Mesenchymal stem cell (in vitro differentiated cells and primary cell): ENCODE measurements around the gene RMND1.

Experiments used
- DNase-seq: peaks from one replicate; pipeline ENCODE4 v3.0.0-alpha.2; 2013
- H2AFZ ChIP-seq: one replicate; pipeline ENCODE4 v1.6.1; 2013; ENCODE audit warnings: low read depth, mild to moderate bottlenecking, control low read depth, inconsistent platforms, low read length, moderate library complexity
- H2AK5ac ChIP-seq: 2 replicates; pipeline ENCODE4 v1.6.1; 2013; ENCODE audit warnings: low read length, moderate library complexity, mild to moderate bottlenecking, inconsistent platforms; ENCODE audit not compliant: severe bottlenecking
- H2BK120ac ChIP-seq: one replicate; pipeline ENCODE4 v1.6.1; 2013; ENCODE audit warnings: low read depth, mild to moderate bottlenecking, inconsistent platforms, low read length, moderate library complexity
- H2BK12ac ChIP-seq, 2 experiments: one replicate each; pipeline ENCODE4 v1.6.1; 2013; ENCODE audit warnings: inconsistent platforms in 2 of 2, low read length in 2 of 2, mild to moderate bottlenecking in 2 of 2, moderate library complexity in 2 of 2, control low read depth in 1 of 2
- H2BK15ac ChIP-seq: one replicate; pipeline ENCODE4 v1.6.1; 2013; ENCODE audit warnings: mild to moderate bottlenecking, low read depth, inconsistent platforms; ENCODE audit not compliant: poor library complexity, severe bottlenecking
- H2BK5ac ChIP-seq: 2 replicates; pipeline ENCODE4 v1.6.1; 2013; ENCODE audit warnings: low read depth, mild to moderate bottlenecking, low read length, control low read depth, inconsistent platforms; ENCODE audit not compliant: poor library complexity, severe bottlenecking
- H3K14ac ChIP-seq, 2 experiments: one replicate each; pipeline ENCODE4 v1.6.1; 2013; ENCODE audit warnings: inconsistent platforms in 2 of 2, low read length in 2 of 2, control low read depth in 1 of 2, mild to moderate bottlenecking in 1 of 2, moderate library complexity in 1 of 2
- H3K18ac ChIP-seq, 2 experiments: one replicate each; pipeline ENCODE4 v1.6.1; 2013; ENCODE audit warnings: inconsistent platforms in 2 of 2, low read length in 2 of 2, control low read depth in 1 of 2, low read depth in 1 of 2, mild to moderate bottlenecking in 1 of 2
- H3K23ac ChIP-seq, 2 experiments: one replicate each; pipeline ENCODE4 v1.6.1; 2013; ENCODE audit warnings: inconsistent platforms in 2 of 2, low read length in 2 of 2, mild to moderate bottlenecking in 2 of 2, moderate library complexity in 2 of 2, control low read depth in 1 of 2
- H3K27ac ChIP-seq: 2 replicates; pipeline ENCODE4 v1.5.1; 2013; ENCODE audit warnings: mild to moderate bottlenecking, moderate library complexity, low read length, control low read depth, inconsistent platforms; ENCODE audit not compliant: poor library complexity, severe bottlenecking
- H3K27me3 ChIP-seq, 2 experiments: 2 replicates each; pipeline versions ENCODE4 v1.6.1 to v1.7.0; 2013; ENCODE audit warnings: low read length in 2 of 2, mild to moderate bottlenecking in 2 of 2, moderate library complexity in 2 of 2, control low read depth in 1 of 2, inconsistent platforms in 1 of 2; ENCODE audit not compliant: control insufficient read depth in 1 of 2, insufficient read depth in 1 of 2
- H3K36me3 ChIP-seq, 2 experiments: 2 replicates each; pipeline versions ENCODE4 v1.6.1 to v1.7.0; 2013; ENCODE audit warnings: low read length in 2 of 2, control low read depth in 1 of 2, inconsistent platforms in 1 of 2, low read depth in 1 of 2, mild to moderate bottlenecking in 1 of 2; ENCODE audit not compliant: insufficient read depth in 2 of 2, control insufficient read depth in 1 of 2
- H3K4ac ChIP-seq, 2 experiments: one replicate each; pipeline ENCODE4 v1.6.1; 2013; ENCODE audit warnings: inconsistent platforms in 2 of 2, low read length in 2 of 2, mild to moderate bottlenecking in 2 of 2, moderate library complexity in 2 of 2, control low read depth in 1 of 2, low read depth in 1 of 2
- H3K4me1 ChIP-seq: 2 replicates; pipeline ENCODE4 v1.6.1; 2013; ENCODE audit warnings: low read depth, low read length, control low read depth; ENCODE audit not compliant: control insufficient read depth, insufficient read depth
- H3K4me2 ChIP-seq: 2 replicates; pipeline ENCODE4 v1.6.1; 2013; ENCODE audit warnings: low read length, mild to moderate bottlenecking, inconsistent platforms; ENCODE audit not compliant: poor library complexity, severe bottlenecking
- H3K4me3 ChIP-seq, 2 experiments: 2 replicates each; pipeline versions ENCODE4 v1.5.1 to v1.7.0; 2013; ENCODE audit warnings: low read length in 2 of 2, mild to moderate bottlenecking in 2 of 2, control low read depth in 1 of 2, low read depth in 1 of 2; ENCODE audit not compliant: insufficient read depth in 1 of 2
- H3K79me1 ChIP-seq: replicated peaks from 2 replicates; pipeline ENCODE4 v1.6.1; 2013; ENCODE audit warnings: mild to moderate bottlenecking, control low read depth, low read length, inconsistent platforms; ENCODE audit not compliant: poor library complexity, severe bottlenecking
- H3K9ac ChIP-seq: 2 replicates; pipeline ENCODE4 v1.7.0; 2013; ENCODE audit warnings: mild to moderate bottlenecking, low read length, moderate library complexity
- H3K9me3 ChIP-seq: 2 replicates; pipeline ENCODE4 v1.7.0; 2013; ENCODE audit warnings: mild to moderate bottlenecking, low read length; ENCODE audit not compliant: control insufficient read depth
- H4K8ac ChIP-seq: one replicate; pipeline ENCODE4 v1.6.1; 2013; ENCODE audit warnings: inconsistent platforms, mild to moderate bottlenecking, low read length, moderate library complexity
- H4K91ac ChIP-seq: one replicate; pipeline ENCODE4 v1.6.1; 2013; ENCODE audit warnings: mild to moderate bottlenecking, low read length, inconsistent platforms
- WGBS: methylation state at CpG from one replicate; pipeline ENCODE4 v1.1.7; 2013; ENCODE audit warnings: mixed read lengths; 5-methylcytosine and 5-hydroxymethylcytosine counted together

The RMND1 gene

GRCh38 chr6:151388997-151389617 is 62.8 kb downstream of the RMND1 start:
- Histone ChIP-seq H2BK12ac (peak overlapping the region in 1 of 2 experiments; percentile 11), H2BK120ac (peak overlapping the region; percentile 61), H2BK5ac (no peak overlapping the region), H3K4me1 (peaks cover 9% of the 10 kb centered on the region), H4K91ac (no peak overlapping the region), H3K27me3 (no peaks in the 10 kb centered on the region), H2AK5ac (peak overlapping the region; percentile 96), H3K4me2 (peak overlapping the region; percentile 91), H4K8ac (no peak overlapping the region), H3K23ac (no peak overlapping the region), H3K4me3 (peak overlapping the region in 1 of 2 experiments; percentile 88), H3K14ac (no peak overlapping the region), H3K9me3 (no peaks in the 10 kb centered on the region), H3K36me3 (peaks cover 3 to 5% of the 10 kb centered on the region in 2 experiments), H3K27ac (peak overlapping the region; percentile 99), H2AFZ (peak overlapping the region; percentile 42), H3K4ac (peak overlapping the region in 1 of 2 experiments; percentile 99), H3K9ac (peak overlapping the region; percentile 96), H3K18ac (peak overlapping the region; percentile 54 to 76), H3K79me1 (peaks cover 9% of the 10 kb centered on the region), H2BK15ac (no peak overlapping the region)
- 36% methylated on average over 10 of the region's 12 CpGs for WGBS
- DNase-seq, result no peak

GRCh38 chr6:151388236-151388635 is 63.7 kb downstream of the RMND1 start:
- Histone ChIP-seq H3K4ac (no peak overlapping the region), H4K8ac (no peak overlapping the region), H2AK5ac (peak overlapping the region; percentile 68), H4K91ac (no peak overlapping the region), H3K4me1 (peaks cover 7% of the 10 kb centered on the region), H3K18ac (peak overlapping the region in 1 of 2 experiments; percentile 48), H3K9me3 (no peaks in the 10 kb centered on the region), H3K23ac (no peak overlapping the region), H3K27me3 (no peaks in the 10 kb centered on the region), H3K4me3 (no peak overlapping the region), H2BK15ac (no peak overlapping the region), H2BK120ac (no peak overlapping the region), H2BK5ac (no peak overlapping the region), H3K79me1 (peaks cover 14% of the 10 kb centered on the region), H3K4me2 (no peak overlapping the region), H3K9ac (peak overlapping the region; percentile 16), H2BK12ac (peak overlapping the region in 1 of 2 experiments; percentile 54), H2AFZ (no peak overlapping the region), H3K14ac (no peak overlapping the region), H3K27ac (peak overlapping the region; percentile 23), H3K36me3 (peaks cover 3 to 5% of the 10 kb centered on the region in 2 experiments)
- no peak for DNase-seq
- WGBS, result 94% methylated on average over 2 of the region's 2 CpGs

GRCh38 chr6:151387175-151387970 is 64.6 kb downstream of the RMND1 start:
- peaks cover 7% of the 10 kb centered on the region for H3K4me1 ChIP-seq
- no peak overlapping the region for H2BK120ac ChIP-seq
- peak overlapping the region in 1 of 2 experiments; percentile 11 for H3K18ac ChIP-seq
- H3K23ac ChIP-seq, result no peak overlapping the region
- no peaks in the 10 kb centered on the region for H3K27me3 ChIP-seq
- H3K79me1 ChIP-seq, result peaks cover 17% of the 10 kb centered on the region
- DNase-seq, result peak; percentile 34
- H4K8ac ChIP-seq, result no peak overlapping the region
- no peak overlapping the region for H2AK5ac ChIP-seq
- H3K4me2 ChIP-seq, result peak overlapping the region; percentile 43
- no peak overlapping the region for H2AFZ ChIP-seq
- no peak overlapping the region for H2BK5ac ChIP-seq
- WGBS, result 85% methylated on average over 8 of the region's 11 CpGs
- H3K36me3 ChIP-seq, result peaks cover 3 to 5% of the 10 kb centered on the region in 2 experiments
- no peak overlapping the region for H3K4me3 ChIP-seq
- H3K14ac ChIP-seq, result no peak overlapping the region
- no peak overlapping the region for H4K91ac ChIP-seq
- H3K9ac ChIP-seq, result no peak overlapping the region
- H2BK12ac ChIP-seq, result no peak overlapping the region
- H2BK15ac ChIP-seq, result no peak overlapping the region
- H3K9me3 ChIP-seq, result no peaks in the 10 kb centered on the region
- H3K27ac ChIP-seq, result peak overlapping the region; percentile 68
- H3K4ac ChIP-seq, result no peak overlapping the region

GRCh38 chr6:151385177-151385576 is 66.7 kb downstream of the RMND1 start:
- Histone ChIP-seq H3K4me1 (peaks cover 7% of the 10 kb centered on the region), H3K4me2 (no peak overlapping the region), H2BK12ac (no peak overlapping the region), H3K9me3 (no peaks in the 10 kb centered on the region), H3K23ac (no peak overlapping the region), H2BK15ac (no peak overlapping the region), H4K91ac (no peak overlapping the region), H2BK120ac (no peak overlapping the region), H2AK5ac (no peak overlapping the region), H3K79me1 (peaks cover 31% of the 10 kb centered on the region), H3K27me3 (no peaks in the 10 kb centered on the region), H2AFZ (no peak overlapping the region), H3K18ac (no peak overlapping the region), H4K8ac (no peak overlapping the region), H3K9ac (no peak overlapping the region), H3K14ac (no peak overlapping the region), H2BK5ac (no peak overlapping the region), H3K36me3 (peaks cover 2 to 3% of the 10 kb centered on the region in 2 experiments), H3K4ac (no peak overlapping the region), H3K27ac (no peak overlapping the region), H3K4me3 (no peak overlapping the region)
- 88% methylated on average over 1 of the region's 1 CpG for WGBS
- DNase-seq, result no peak
